ENCODE data around the gene PEAR1. TPM values are rescaled to one million over a fixed set of nuclear protein-coding genes. Genes with fewer than 3 reads are reported as not detected.
A peak's percentile ranks its signal among the peaks of the same experiment; 100 is the strongest.

PEAR1 gene
- total RNA-seq, 2 experiments from 2014 or later, result not detected

DNA sequence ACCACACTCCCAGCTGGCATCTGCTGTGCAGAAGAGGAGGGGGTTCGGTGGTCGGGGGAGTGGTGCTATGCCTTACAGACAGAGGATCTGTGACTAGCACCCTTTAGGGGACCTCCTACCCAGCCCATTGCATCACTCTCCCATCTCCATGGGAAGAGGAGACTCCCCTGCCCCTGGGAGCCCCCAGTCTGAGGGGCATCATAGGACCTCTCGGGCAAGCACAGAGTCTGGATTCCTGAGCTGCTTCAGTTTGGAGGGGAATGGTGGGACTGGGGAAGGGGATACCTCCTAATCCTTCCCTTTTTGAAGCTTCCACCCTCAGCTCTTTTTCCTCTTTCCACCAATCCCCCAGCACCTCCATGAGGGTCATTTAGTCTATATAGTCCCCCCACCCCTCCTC lies 36.0 kb upstream of the PEAR1 start:
- Histone ChIP-seq H3K9me2 (ENCODE audit: insufficient read depth, low read length) (no peaks in the 10 kb centered on the region), H3K4me2 (ENCODE audit: low read length) (no peak overlapping the region), H3K36me3 (ENCODE audit: insufficient read depth, low read length) (no peaks in the 10 kb centered on the region), H3K79me2 (ENCODE audit: insufficient read depth, low read depth, low read length) (no peaks in the 10 kb centered on the region), H3K27ac (ENCODE audit: low read depth, low read length, poor library complexity, severe bottlenecking) (no peak overlapping the region), H3K4me1 (ENCODE audit: insufficient read depth, low read length, poor library complexity, severe bottlenecking) (peaks cover 4% of the 10 kb centered on the region), H3K4me3 (ENCODE audit: low read depth, low read length, poor library complexity, severe bottlenecking) (no peak overlapping the region), H3K9me3 (ENCODE audit: low read length) (no peaks in the 10 kb centered on the region), H2AFZ (ENCODE audit: low read length) (no peak overlapping the region), H4K20me1 (ENCODE audit: insufficient read depth, low read length) (no peaks in the 10 kb centered on the region)
- no peak for DNase-seq (ENCODE audit: low spot score)
- ChIA-PET CTCF (ENCODE audit: unreplicated experiment) (no interaction called here), POLR2A (interaction anchor here (0.7 to 0.8 kb wide), 2 partner anchors 81 to 85 kb away, joined by 3 to 4 read pairs; no protein-coding TSS in a partner anchor)
- TF ChIP-seq, protein P1, sequence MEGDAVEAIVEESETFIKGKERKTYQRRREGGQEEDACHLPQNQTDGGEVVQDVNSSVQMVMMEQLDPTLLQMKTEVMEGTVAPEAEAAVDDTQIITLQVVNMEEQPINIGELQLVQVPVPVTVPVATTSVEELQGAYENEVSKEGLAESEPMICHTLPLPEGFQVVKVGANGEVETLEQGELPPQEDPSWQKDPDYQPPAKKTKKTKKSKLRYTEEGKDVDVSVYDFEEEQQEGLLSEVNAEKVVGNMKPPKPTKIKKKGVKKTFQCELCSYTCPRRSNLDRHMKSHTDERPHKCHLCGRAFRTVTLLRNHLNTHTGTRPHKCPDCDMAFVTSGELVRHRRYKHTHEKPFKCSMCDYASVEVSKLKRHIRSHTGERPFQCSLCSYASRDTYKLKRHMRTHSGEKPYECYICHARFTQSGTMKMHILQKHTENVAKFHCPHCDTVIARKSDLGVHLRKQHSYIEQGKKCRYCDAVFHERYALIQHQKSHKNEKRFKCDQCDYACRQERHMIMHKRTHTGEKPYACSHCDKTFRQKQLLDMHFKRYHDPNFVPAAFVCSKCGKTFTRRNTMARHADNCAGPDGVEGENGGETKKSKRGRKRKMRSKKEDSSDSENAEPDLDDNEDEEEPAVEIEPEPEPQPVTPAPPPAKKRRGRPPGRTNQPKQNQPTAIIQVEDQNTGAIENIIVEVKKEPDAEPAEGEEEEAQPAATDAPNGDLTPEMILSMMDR (conservative IDR thresholded peaks at IDR 0.05; ENCODE audit: low read length), result no peak
- TF ChIP-seq EZH2phosphoT487 (IDR thresholded peaks at IDR 0.05; ENCODE audit: borderline replicate concordance, low read depth, low read length), result no peak
- intact Hi-C loops (cut with micrococcal nuclease; ENCODE audit: unreplicated experiment), result no loop called here
- no TSS peak for BruUV-seq (replicated peaks)

DNA sequence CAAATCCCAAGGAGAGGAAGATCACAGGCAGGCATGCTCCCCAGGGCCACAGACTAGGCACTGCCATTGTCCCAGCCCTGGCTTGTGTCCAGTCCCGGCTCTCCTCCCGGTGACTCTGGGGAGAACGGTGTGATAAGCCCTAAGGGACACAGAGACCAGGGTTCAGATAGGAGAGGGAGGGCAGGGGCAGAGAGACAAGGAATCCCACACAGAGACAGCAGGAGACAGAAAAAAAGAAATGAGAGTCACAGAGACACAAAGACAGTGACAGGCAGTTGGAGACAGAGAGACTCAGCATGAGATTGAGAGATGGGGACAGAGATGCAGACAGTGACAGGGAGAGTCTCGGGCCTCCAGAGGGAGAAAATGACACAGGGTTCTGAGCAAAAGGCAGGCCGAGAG lies 35.0 kb upstream of the PEAR1 start:
- no TSS peak for BruUV-seq (replicated peaks)
- H3K9me2 ChIP-seq (ENCODE audit: insufficient read depth, low read length), result no peaks in the 10 kb centered on the region
- no peak overlapping the region for H3K4me2 ChIP-seq (ENCODE audit: low read length)
- H2AFZ ChIP-seq (ENCODE audit: low read length), result no peak overlapping the region
- TF ChIP-seq, protein P1 (conservative IDR thresholded peaks at IDR 0.05; ENCODE audit: low read length), result no peak
- no peak overlapping the region for H3K4me3 ChIP-seq (ENCODE audit: low read depth, low read length, poor library complexity, severe bottlenecking)
- no peaks in the 10 kb centered on the region for H3K79me2 ChIP-seq (ENCODE audit: insufficient read depth, low read depth, low read length)
- intact Hi-C loops (cut with micrococcal nuclease; ENCODE audit: unreplicated experiment), result no loop called here
- DNase-seq (ENCODE audit: low spot score), result no peak
- no peaks in the 10 kb centered on the region for H4K20me1 ChIP-seq (ENCODE audit: insufficient read depth, low read length)
- H3K4me1 ChIP-seq (ENCODE audit: insufficient read depth, low read length, poor library complexity, severe bottlenecking), result peaks cover 4% of the 10 kb centered on the region
- H3K27ac ChIP-seq (ENCODE audit: low read depth, low read length, poor library complexity, severe bottlenecking), result no peak overlapping the region
- CTCF ChIA-PET (ENCODE audit: unreplicated experiment), result no interaction called here
- no peaks in the 10 kb centered on the region for H3K36me3 ChIP-seq (ENCODE audit: insufficient read depth, low read length)
- POLR2A ChIA-PET, result interaction anchor here (0.8 kb wide), 1 partner anchor 80 kb away, joined by 4 read pairs; no protein-coding TSS in a partner anchor
- no peaks in the 10 kb centered on the region for H3K9me3 ChIP-seq (ENCODE audit: low read length)

DNA sequence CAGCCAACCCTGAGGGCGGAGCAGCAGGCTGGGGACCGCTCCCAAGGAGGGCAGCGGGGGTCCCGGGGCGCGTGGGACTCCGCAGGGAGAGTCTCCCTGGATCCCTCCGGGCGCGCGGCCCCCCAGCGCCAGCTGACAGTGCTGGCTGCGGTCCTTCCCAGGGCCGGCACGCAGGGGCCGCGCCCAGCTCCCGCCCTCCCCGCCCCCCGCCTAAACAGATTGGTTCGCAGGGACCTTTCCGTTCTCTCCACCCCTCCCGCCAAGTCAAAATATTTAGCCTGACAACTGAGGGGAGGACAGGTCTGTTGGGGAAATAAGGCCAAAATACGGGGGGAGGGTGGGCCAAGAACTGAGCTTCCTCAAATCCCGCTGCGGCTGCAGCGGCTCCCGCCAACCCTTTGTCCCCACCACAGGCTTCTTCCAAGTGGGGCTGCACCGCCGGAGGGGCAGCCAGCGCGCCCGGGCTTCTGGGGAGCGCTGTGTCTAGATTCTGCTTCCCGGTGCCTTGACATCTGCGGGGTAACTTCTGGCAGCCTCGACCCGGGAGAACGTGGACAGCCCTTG lies 34.5 kb upstream of the PEAR1 start, which contains the start of gene INSRR:
TSS of gene INSRR (minus strand) at position 159 of the 564 bp plus-strand sequence. CDS start 496 bp downstream, outside the sequence.
- ChIA-PET CTCF (ENCODE audit: unreplicated experiment) (no interaction called here), POLR2A (interaction anchor here (0.6 kb wide), 1 partner anchor 133 kb away, joined by 5 read pairs; no protein-coding TSS in a partner anchor)
- TF ChIP-seq EZH2phosphoT487 (IDR thresholded peaks at IDR 0.05; ENCODE audit: borderline replicate concordance, low read depth, low read length), result no peak
- intact Hi-C loops (cut with micrococcal nuclease; ENCODE audit: unreplicated experiment), result no loop called here
- Histone ChIP-seq H3K79me2 (ENCODE audit: insufficient read depth, low read depth, low read length) (no peaks in the 10 kb centered on the region), H3K4me1 (ENCODE audit: insufficient read depth, low read length, poor library complexity, severe bottlenecking) (peaks cover 4% of the 10 kb centered on the region), H3K4me3 (ENCODE audit: low read depth, low read length, poor library complexity, severe bottlenecking) (peak within 1 kb of the TSS; percentile 11), H3K27ac (ENCODE audit: low read depth, low read length, poor library complexity, severe bottlenecking) (no peak within 1 kb of the TSS), H3K9me2 (ENCODE audit: insufficient read depth, low read length) (no peaks in the 10 kb centered on the region), H3K36me3 (ENCODE audit: insufficient read depth, low read length) (no peaks in the 10 kb centered on the region), H3K9me3 (ENCODE audit: low read length) (no peaks in the 10 kb centered on the region), H2AFZ (ENCODE audit: low read length) (no peak within 1 kb of the TSS), H4K20me1 (ENCODE audit: insufficient read depth, low read length) (no peaks in the 10 kb centered on the region), H3K4me2 (ENCODE audit: low read length) (peak within 1 kb of the TSS; percentile 65)
- no TSS peak for BruUV-seq (replicated peaks)
- DNase-seq (ENCODE audit: low spot score), result no peak
